Measurements from ENCODE around the gene OTOG.

DNA sequence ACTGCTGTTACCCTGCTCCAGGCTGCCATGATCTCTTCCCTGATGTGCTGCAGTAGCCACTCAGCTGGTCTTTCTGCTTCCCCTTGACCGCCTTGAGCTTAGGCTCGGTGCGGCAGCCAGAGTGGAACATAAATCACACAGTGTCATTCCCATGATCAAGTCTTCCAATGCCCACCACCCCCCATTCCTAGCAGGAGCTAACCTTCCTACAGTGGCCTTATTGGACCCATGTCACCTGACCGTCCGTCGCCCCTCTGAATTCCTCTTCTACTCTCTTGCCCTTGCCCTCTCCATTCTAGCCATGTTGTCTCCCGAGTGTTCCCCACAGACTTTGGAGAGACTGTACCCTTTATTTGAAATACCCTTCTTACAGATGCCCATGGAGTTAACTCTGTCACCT lies 43.4 kb downstream of the OTOG start:
- no peak for TF ChIP-seq SP1 (IDR thresholded peaks at IDR 0.05)
- no peak for TF ChIP-seq BHLHE40 (IDR thresholded peaks at IDR 0.05; ENCODE audit: borderline replicate concordance)
- no peak for TF ChIP-seq ZNF384 (IDR thresholded peaks at IDR 0.05)
- no peak for TF ChIP-seq NFRKB (IDR thresholded peaks at IDR 0.05)
- no peak for TF ChIP-seq SUZ12 (IDR thresholded peaks at IDR 0.05)
- no peak for TF ChIP-seq FOXK2 (IDR thresholded peaks at IDR 0.05)

Measured in HEK293T (cell line).